H9 (cell line): Measurements from ENCODE around the gene MYO7B. TPM values are rescaled to one million over a fixed set of nuclear protein-coding genes. Genes with fewer than 3 reads are reported as not detected.

Source experiments
- DNase-seq: peaks from one replicate; pipeline ENCODE4 v3.0.0-alpha.2; 2017
- H2AFZ ChIP-seq: one replicate; pipeline ENCODE4 v1.6.1; 2013; ENCODE audit warnings: mild to moderate bottlenecking, low read length, control low read depth, moderate library complexity
- H2AK5ac ChIP-seq: 2 replicates; pipeline ENCODE4 v1.6.1; 2013; ENCODE audit warnings: low read length, control low read depth, mixed read lengths; ENCODE audit not compliant: insufficient read length
- H2BK120ac ChIP-seq: one replicate; pipeline ENCODE4 v1.6.1; 2013; ENCODE audit warnings: low read depth, mild to moderate bottlenecking, low read length, control low read depth, inconsistent platforms; ENCODE audit not compliant: poor library complexity, severe bottlenecking
- H2BK12ac ChIP-seq: 2 replicates; pipeline ENCODE4 v1.6.1; 2013; ENCODE audit warnings: low read length, control low read depth, mixed read lengths, low read depth; ENCODE audit not compliant: insufficient read length
- H2BK15ac ChIP-seq: 2 replicates; pipeline ENCODE4 v1.6.1; 2013; ENCODE audit warnings: low read depth, low read length, control low read depth
- H2BK20ac ChIP-seq: one replicate; pipeline ENCODE4 v1.6.1; 2013; ENCODE audit warnings: low read depth, mild to moderate bottlenecking, low read length, control low read depth, inconsistent platforms; ENCODE audit not compliant: poor library complexity, severe bottlenecking
- H2BK5ac ChIP-seq: 2 replicates; pipeline ENCODE4 v1.6.1; 2013; ENCODE audit warnings: low read length, control low read depth, mixed read lengths; ENCODE audit not compliant: insufficient read length
- H3K14ac ChIP-seq: 2 replicates; pipeline ENCODE4 v1.6.1; 2013; ENCODE audit warnings: low read length, control low read depth; ENCODE audit not compliant: insufficient read depth
- H3K18ac ChIP-seq: 2 replicates; pipeline ENCODE4 v1.6.1; 2013; ENCODE audit warnings: low read depth, mild to moderate bottlenecking, mixed read lengths, low read length, control low read depth; ENCODE audit not compliant: insufficient read length
- H3K23ac ChIP-seq: 2 replicates; pipeline ENCODE4 v1.6.1; 2013; ENCODE audit warnings: low read length, control low read depth, mixed read lengths, low read depth; ENCODE audit not compliant: insufficient read length
- H3K23me2 ChIP-seq: 2 replicates; pipeline ENCODE4 v1.6.1; 2013; ENCODE audit warnings: low read depth, mild to moderate bottlenecking, mixed read lengths, low read length, control low read depth; ENCODE audit not compliant: insufficient read length, poor library complexity, severe bottlenecking
- H3K27ac ChIP-seq: 2 replicates; pipeline ENCODE4 v1.5.1; 2013; ENCODE audit warnings: low read length, control low read depth, mixed read lengths, low read depth; ENCODE audit not compliant: insufficient read length
- H3K27me3 ChIP-seq: 2 replicates; pipeline ENCODE4 v1.6.1; 2013; ENCODE audit warnings: low read length, control low read depth, inconsistent platforms; ENCODE audit not compliant: insufficient read depth
- H3K4ac ChIP-seq: 2 replicates; pipeline ENCODE4 v1.6.1; 2013; ENCODE audit warnings: low read depth, mild to moderate bottlenecking, control low read depth, inconsistent platforms, low read length, moderate library complexity
- H3K4me1 ChIP-seq: 2 replicates; pipeline ENCODE4 v1.6.1; 2013; ENCODE audit warnings: low read length, control low read depth, inconsistent platforms; ENCODE audit not compliant: insufficient read depth
- H3K4me2 ChIP-seq: 2 replicates; pipeline ENCODE4 v1.6.1; 2013; ENCODE audit warnings: low read length, control low read depth, mixed read lengths; ENCODE audit not compliant: insufficient read length, insufficient read depth
- H3K56ac ChIP-seq: 2 replicates; pipeline ENCODE4 v1.6.1; 2013; ENCODE audit warnings: low read depth, mild to moderate bottlenecking, mixed read lengths, low read length, control low read depth; ENCODE audit not compliant: insufficient read length
- H3K79me1 ChIP-seq: 2 replicates; pipeline ENCODE4 v1.6.1; 2013; ENCODE audit warnings: low read depth, mild to moderate bottlenecking, moderate library complexity, low read length, control low read depth, inconsistent platforms; ENCODE audit not compliant: insufficient read depth, poor library complexity, severe bottlenecking
- H3K79me2 ChIP-seq: 2 replicates; pipeline ENCODE4 v1.6.1; 2013; ENCODE audit warnings: low read length, control low read depth, inconsistent platforms; ENCODE audit not compliant: insufficient read depth
- H3K9ac ChIP-seq: 2 replicates; pipeline ENCODE4 v1.6.1; 2013; ENCODE audit warnings: low read length, control low read depth, mixed read lengths; ENCODE audit not compliant: insufficient read length; ENCODE audit errors: extremely low read depth
- H3K9me3 ChIP-seq: one replicate; pipeline ENCODE4 v1.6.1; 2013; ENCODE audit warnings: low read depth, low read length, inconsistent platforms; ENCODE audit not compliant: control insufficient read depth
- H3T11ph ChIP-seq: one replicate; pipeline ENCODE4 v1.6.1; 2013; ENCODE audit warnings: mild to moderate bottlenecking, low read length, control low read depth, inconsistent platforms
- H4K20me1 ChIP-seq: one replicate; pipeline ENCODE4 v1.6.1; 2013; ENCODE audit not compliant: control insufficient read depth, insufficient read length, insufficient read depth
- H4K5ac ChIP-seq: 2 replicates; pipeline ENCODE4 v1.6.1; 2013; ENCODE audit warnings: low read depth, mild to moderate bottlenecking, mixed read lengths, low read length, control low read depth; ENCODE audit not compliant: insufficient read length
- H4K8ac ChIP-seq: replicated peaks from 2 replicates; pipeline ENCODE4 v1.6.1; 2013; ENCODE audit warnings: low read length, control low read depth, mixed read lengths, low read depth; ENCODE audit not compliant: insufficient read length
- H4K91ac ChIP-seq: 2 replicates; pipeline ENCODE4 v1.6.1; 2013; ENCODE audit warnings: low read depth, mild to moderate bottlenecking, moderate library complexity, mixed read lengths, low read length, control low read depth; ENCODE audit not compliant: insufficient read length
- H3K27ac Mint-ChIP-seq, 3 experiments: 2 replicates in 2 of 3; 3 replicates in 1 of 3; pipeline ENCODE4 v1.8.0; 2020 to 2021; ENCODE audit warnings: mixed read lengths in 3 of 3, mild to moderate bottlenecking in 1 of 3, moderate library complexity in 1 of 3
- H3K27me3 Mint-ChIP-seq: 2 replicates; pipeline ENCODE4 v1.8.0; 2021; ENCODE audit warnings: low read depth, mild to moderate bottlenecking, moderate library complexity, mixed read lengths
- H3K36me3 Mint-ChIP-seq, 3 experiments: 2 replicates in 2 of 3; 3 replicates in 1 of 3; pipeline ENCODE4 v1.8.0; 2020 to 2021; ENCODE audit warnings: low read depth in 3 of 3, mixed read lengths in 3 of 3; ENCODE audit not compliant: insufficient read depth in 1 of 3
- H3K4me1 Mint-ChIP-seq, 2 experiments: 2 replicates each; pipeline ENCODE4 v1.8.0; 2020; ENCODE audit warnings: mixed read lengths in 2 of 2
- H3K4me3 Mint-ChIP-seq, 2 experiments: 2 replicates in 1 of 2; 3 replicates in 1 of 2; pipeline ENCODE4 v1.8.0; 2020 to 2021; ENCODE audit warnings: mild to moderate bottlenecking in 2 of 2, mixed read lengths in 2 of 2, moderate library complexity in 1 of 2
- H3K9me3 Mint-ChIP-seq, 2 experiments: 2 replicates in 1 of 2; 3 replicates in 1 of 2; pipeline ENCODE4 v1.8.0; 2020; ENCODE audit warnings: mild to moderate bottlenecking in 2 of 2, mixed read lengths in 2 of 2, moderate library complexity in 1 of 2
- CTCF ChIP-seq: fragments of 200-600 bp; sonication (generic); conservative IDR thresholded peaks from 3 replicates; pipeline ENCODE4 v1.8.0; 2021; ENCODE audit warnings: antibody characterized with exemption, mild to moderate bottlenecking
- WGBS: extraction: QIAGEN DNeasy Blood & Tissue Kit; methylation state at CpG from one replicate; pipeline ENCODE4 v1.1.7; 2013; ENCODE audit warnings: missing lambda C conversion rate, low lambda C conversion rate, mixed read lengths; ENCODE audit not compliant: insufficient read length; ENCODE audit errors: extremely low coverage; 5-methylcytosine and 5-hydroxymethylcytosine counted together
- total RNA-seq: library from RNA; stranded (reverse); gene quantifications from 2 replicates; pipeline ENCODE4 v1.2.1, GENCODE V29; 2021

MYO7B gene
- total RNA-seq, 1 experiment from 2014 or later = not detected

- Histone ChIP-seq H3K9ac (no peak overlapping the region), H3K9me3 (no peaks in the 10 kb centered on the region), H3K14ac (no peak overlapping the region), H3T11ph (no peak overlapping the region), H2BK20ac (no peak overlapping the region), H3K4me1 (no peaks in the 10 kb centered on the region), H3K79me1 (no peaks in the 10 kb centered on the region), H3K27me3 (no peaks in the 10 kb centered on the region), H4K8ac (no peak overlapping the region), H3K18ac (no peak overlapping the region), H4K20me1 (no peaks in the 10 kb centered on the region), H4K91ac (no peak overlapping the region), H3K23ac (no peak overlapping the region), H2AFZ (no peak overlapping the region), H3K4ac (no peak overlapping the region), H3K4me2 (no peak overlapping the region), H4K5ac (no peak overlapping the region), H2BK12ac (no peak overlapping the region), H2BK15ac (no peak overlapping the region), H3K23me2 (no peaks in the 10 kb centered on the region), H3K56ac (no peak overlapping the region), H3K79me2 (no peaks in the 10 kb centered on the region), H2AK5ac (no peak overlapping the region), H2BK5ac (no peak overlapping the region), H2BK120ac (no peak overlapping the region), H3K27ac (no peak overlapping the region)
- Mint-ChIP-seq H3K4me1 (0 out of 4 replicates have a peak, but pooled peaks cover 0 to under 1% of the 10 kb centered on the region in 2 experiments), H3K27ac (no peak overlapping the region; a peak in 1 of 7 replicates), H3K4me3 (no peak overlapping the region), H3K36me3 (no peaks in the 10 kb centered on the region), H3K27me3 (peaks cover 38% of the 10 kb centered on the region), H3K9me3 (no peaks in the 10 kb centered on the region; a peak in 1 of 5 replicates)
- WGBS = no CpG with 5 or more reads among the region's 7 CpGs
- DNase-seq = no peak
- no peak for TF ChIP-seq CTCF
Measured at GRCh38 chr2:127551221-127551930, 15.9 kb downstream of the MYO7B start.
